Fibroblast of mammary gland (primary cell): ENCODE data around the gene SGPP1.

Experiments
- DNase-seq: peaks from one replicate; pipeline ENCODE4 v3.0.0-alpha.2; 2010; ENCODE audit warnings: low read depth
- H3K4me3 ChIP-seq: 2 replicates; pipeline ENCODE4 v1.5.1; 2011; ENCODE audit warnings: low read depth, mild to moderate bottlenecking, low read length, moderate library complexity; ENCODE audit not compliant: control insufficient read depth
- CTCF ChIP-seq: conservative IDR thresholded peaks from 2 replicates; pipeline ENCODE4 v1.5.1; 2011; ENCODE audit warnings: low read depth, low read length, inconsistent platforms; ENCODE audit not compliant: control insufficient read depth, insufficient read depth

Gene SGPP1

GRCh38 chr14:63747846-63748245 is 20.0 kb upstream of the SGPP1 start:
- no peak overlapping the region for H3K4me3 ChIP-seq
- no peak for DNase-seq
- TF ChIP-seq CTCF, result no peak

- H3K4me3 ChIP-seq, result no peak overlapping the region
- DNase-seq, result no peak
- no peak for TF ChIP-seq CTCF
Measured at GRCh38 chr14:63745858-63746425, 18.1 kb upstream of the SGPP1 start.

- no peak for TF ChIP-seq CTCF
- no peak overlapping the region for H3K4me3 ChIP-seq
- DNase-seq, result no peak
Measured at GRCh38 chr14:63745272-63745671, 17.4 kb upstream of the SGPP1 start.

- no peak overlapping the region for H3K4me3 ChIP-seq
- no peak for TF ChIP-seq CTCF
Measured at GRCh38 chr14:63737582-63738006, 9.7 kb upstream of the SGPP1 start.

GRCh38 chr14:63735720-63736119 is 7.9 kb upstream of the SGPP1 start:
- DNase-seq, result no peak
- H3K4me3 ChIP-seq, result no peak overlapping the region
- no peak for TF ChIP-seq CTCF

More at GRCh38 chr14:63737582-63738006, 9.7 kb upstream of the SGPP1 start:
- no peak for DNase-seq

- no peak overlapping the region for H3K4me3 ChIP-seq
- TF ChIP-seq CTCF, result no peak
- DNase-seq, result no peak
Measured at GRCh38 chr14:63730659-63731058, 2.8 kb upstream of the SGPP1 start.
